Trophoblast cell (in vitro differentiated cells and primary cell): ENCODE measurements around the gene LRRC17.

Source experiments
- DNase-seq, 2 donors: peaks; one replicate each; pipeline ENCODE4 v3.0.0-alpha.2; 2016
- H2AFZ ChIP-seq: 2 replicates; pipeline ENCODE4 v1.6.1; 2013; ENCODE audit warnings: low read length, moderate library complexity, mild to moderate bottlenecking; ENCODE audit not compliant: insufficient read depth, poor library complexity
- H2AK5ac ChIP-seq: 2 replicates; pipeline ENCODE4 v1.6.1; 2013; ENCODE audit warnings: mild to moderate bottlenecking, low read length
- H2BK120ac ChIP-seq: 2 replicates; pipeline ENCODE4 v1.6.1; 2013; ENCODE audit warnings: low read length, mild to moderate bottlenecking, moderate library complexity; ENCODE audit not compliant: insufficient read depth, poor library complexity
- H2BK12ac ChIP-seq: 2 replicates; pipeline ENCODE4 v1.6.1; 2013; ENCODE audit warnings: mild to moderate bottlenecking, low read length, moderate library complexity
- H2BK5ac ChIP-seq: 2 replicates; pipeline ENCODE4 v1.6.1; 2013; ENCODE audit warnings: low read length, low read depth, moderate library complexity, mild to moderate bottlenecking; ENCODE audit not compliant: poor library complexity
- H3K14ac ChIP-seq: 2 replicates; pipeline ENCODE4 v1.6.1; 2013; ENCODE audit warnings: mild to moderate bottlenecking, low read length
- H3K18ac ChIP-seq: 2 replicates; pipeline ENCODE4 v1.6.1; 2013; ENCODE audit warnings: mild to moderate bottlenecking, low read length
- H3K23ac ChIP-seq: 2 replicates; pipeline ENCODE4 v1.6.1; 2013; ENCODE audit warnings: low read length
- H3K27ac ChIP-seq: 2 replicates; pipeline ENCODE4 v1.5.1; 2013; ENCODE audit warnings: low read depth, mild to moderate bottlenecking, inconsistent platforms, low read length, moderate library complexity
- H3K27me3 ChIP-seq: 2 replicates; pipeline ENCODE4 v1.6.1; 2013; ENCODE audit warnings: inconsistent platforms, mild to moderate bottlenecking, low read length, moderate library complexity; ENCODE audit not compliant: insufficient read depth
- H3K36me3 ChIP-seq, 2 experiments: 1 replicate in 1 of 2; 2 replicates in 1 of 2; pipeline ENCODE4 v1.6.1; 2013; ENCODE audit warnings: low read length in 2 of 2, mild to moderate bottlenecking in 2 of 2, moderate library complexity in 1 of 2; ENCODE audit not compliant: insufficient read depth in 2 of 2, control insufficient read depth in 1 of 2
- H3K4ac ChIP-seq: 2 replicates; pipeline ENCODE4 v1.6.1; 2013; ENCODE audit warnings: low read depth, mild to moderate bottlenecking, low read length, moderate library complexity
- H3K4me1 ChIP-seq, 2 experiments: 1 replicate in 1 of 2; 2 replicates in 1 of 2; pipeline ENCODE4 v1.6.1; 2013; ENCODE audit warnings: low read length in 2 of 2, mild to moderate bottlenecking in 2 of 2, moderate library complexity in 1 of 2; ENCODE audit not compliant: insufficient read depth in 2 of 2, control insufficient read depth in 1 of 2
- H3K4me2 ChIP-seq: 2 replicates; pipeline ENCODE4 v1.6.1; 2013; ENCODE audit warnings: inconsistent platforms, mild to moderate bottlenecking, low read length, moderate library complexity
- H3K4me3 ChIP-seq: 2 replicates; pipeline ENCODE4 v1.5.1; 2013; ENCODE audit warnings: mild to moderate bottlenecking, low read depth, low read length, inconsistent platforms
- H3K79me1 ChIP-seq: one replicate; pipeline ENCODE4 v1.6.1; 2013; ENCODE audit warnings: low read length
- H3K79me2 ChIP-seq: 2 replicates; pipeline ENCODE4 v1.6.1; 2013; ENCODE audit warnings: low read length, mild to moderate bottlenecking; ENCODE audit not compliant: control insufficient read depth, insufficient read depth, poor library complexity
- H3K9ac ChIP-seq: 2 replicates; pipeline ENCODE4 v1.6.1; 2013; ENCODE audit warnings: mild to moderate bottlenecking, low read length
- H3K9me3 ChIP-seq: 2 replicates; pipeline ENCODE4 v1.6.1; 2013; ENCODE audit warnings: low read depth, mild to moderate bottlenecking, control low read depth, inconsistent platforms, low read length; ENCODE audit not compliant: insufficient read depth
- H4K12ac ChIP-seq: 2 replicates; pipeline ENCODE4 v1.6.1; 2013; ENCODE audit warnings: low read depth, mild to moderate bottlenecking, low read length, moderate library complexity
- H4K8ac ChIP-seq: 2 replicates; pipeline ENCODE4 v1.6.1; 2013; ENCODE audit warnings: low read depth, mild to moderate bottlenecking, low read length, moderate library complexity
- H4K91ac ChIP-seq: one replicate; pipeline ENCODE4 v1.6.1; 2013; ENCODE audit warnings: low read depth, mild to moderate bottlenecking, low read length, moderate library complexity
- WGBS: extraction: QIAGEN DNeasy Blood & Tissue Kit; methylation state at CpG from one replicate; pipeline ENCODE4 v1.1.7; 2013; ENCODE audit warnings: missing lambda C conversion rate; ENCODE audit not compliant: insufficient read length, insufficient coverage; ENCODE audit errors: extremely low coverage; 5-methylcytosine and 5-hydroxymethylcytosine counted together

The LRRC17 gene

DNA sequence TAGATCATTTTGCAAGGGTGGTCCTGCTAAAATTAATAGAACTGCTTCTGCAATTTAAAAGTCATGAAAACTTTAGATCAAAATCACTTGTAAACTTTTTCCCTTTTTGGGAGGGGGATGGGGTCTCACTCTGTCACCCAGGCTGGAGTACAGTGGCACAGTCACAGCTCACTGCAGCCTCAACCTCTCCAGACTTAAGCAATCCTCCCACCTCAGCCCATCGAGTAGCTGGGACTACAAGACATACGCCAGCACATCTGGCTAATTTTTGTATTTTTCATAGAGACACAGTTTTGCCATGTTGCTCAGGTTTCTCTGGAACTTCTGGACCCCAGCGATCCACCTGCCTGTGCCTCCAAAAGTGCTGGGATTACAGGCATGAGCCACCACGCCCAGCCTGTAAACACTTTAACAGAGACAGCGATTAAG, 79.7 kb downstream of the LRRC17 start:
- H4K12ac ChIP-seq = no peak overlapping the region
- no peak overlapping the region for H2BK120ac ChIP-seq
- no peaks in the 10 kb centered on the region for H3K27me3 ChIP-seq
- DNase-seq = no peak
- H2BK5ac ChIP-seq = no peak overlapping the region
- H2AFZ ChIP-seq = no peak overlapping the region
- no peak overlapping the region for H3K23ac ChIP-seq
- no peak overlapping the region for H2AK5ac ChIP-seq
- no peak overlapping the region for H3K4me2 ChIP-seq
- H3K4ac ChIP-seq = no peak overlapping the region
- H3K27ac ChIP-seq = no peak overlapping the region
- no peak overlapping the region for H4K8ac ChIP-seq
- no peak overlapping the region for H3K14ac ChIP-seq
- WGBS = no CpG with 5 or more reads among the region's 5 CpGs
- H3K9ac ChIP-seq = no peak overlapping the region
- no peaks in the 10 kb centered on the region for H3K36me3 ChIP-seq
- H4K91ac ChIP-seq = no peak overlapping the region
- no peaks in the 10 kb centered on the region for H3K9me3 ChIP-seq
- no peaks in the 10 kb centered on the region for H3K79me2 ChIP-seq
- no peaks in the 10 kb centered on the region for H3K79me1 ChIP-seq
- H3K18ac ChIP-seq = no peak overlapping the region
- H2BK12ac ChIP-seq = no peak overlapping the region
- peak overlapping the region; percentile 28 for H3K4me3 ChIP-seq
- peaks cover 8 to 10% of the 10 kb centered on the region in 2 experiments for H3K4me1 ChIP-seq

DNA sequence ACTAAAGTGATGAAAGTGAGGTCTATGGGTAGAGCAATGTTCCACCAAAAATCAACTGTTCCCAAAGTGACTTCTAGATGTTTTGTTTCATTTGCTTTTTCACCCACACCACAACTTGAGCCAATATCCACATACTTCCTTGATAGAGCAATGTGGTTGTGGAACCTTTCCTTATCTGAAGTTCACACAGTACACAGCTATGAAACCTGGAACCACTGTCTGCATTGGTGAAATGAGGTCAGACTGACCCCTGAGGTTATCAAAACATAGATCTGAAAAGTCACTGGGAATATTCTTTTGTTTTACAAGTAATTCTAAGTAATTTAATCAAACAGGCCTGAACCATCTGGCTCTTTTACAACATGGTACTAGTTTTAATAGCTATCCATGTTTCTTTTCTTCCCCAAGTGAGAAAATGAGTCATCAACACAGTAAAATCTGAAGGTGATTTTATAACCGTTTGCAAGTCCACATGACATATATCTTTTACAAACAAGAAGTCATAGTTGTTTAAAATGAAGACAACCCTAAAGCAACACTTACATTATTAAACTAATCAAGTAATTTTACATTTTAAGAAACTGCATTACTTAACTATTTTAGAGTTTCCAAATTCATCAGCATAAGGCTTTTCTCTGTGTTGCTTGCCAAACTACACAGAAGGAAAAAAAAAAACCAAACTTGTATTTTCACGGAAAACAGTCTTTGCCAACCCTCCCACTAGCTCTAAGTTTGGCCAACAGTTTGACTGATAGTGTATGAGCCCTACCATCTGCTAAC, 80.3 kb downstream of the LRRC17 start:
- Histone ChIP-seq H4K91ac (no peak overlapping the region), H2BK5ac (no peak overlapping the region), H3K14ac (no peak overlapping the region), H3K27ac (no peak overlapping the region), H2BK120ac (no peak overlapping the region), H3K4me2 (no peak overlapping the region), H3K9ac (no peak overlapping the region), H3K79me2 (no peaks in the 10 kb centered on the region), H2AK5ac (no peak overlapping the region), H3K79me1 (no peaks in the 10 kb centered on the region), H3K36me3 (no peaks in the 10 kb centered on the region), H3K9me3 (no peaks in the 10 kb centered on the region), H3K4ac (no peak overlapping the region), H4K12ac (no peak overlapping the region), H2BK12ac (no peak overlapping the region), H4K8ac (no peak overlapping the region), H3K4me3 (no peak overlapping the region), H2AFZ (no peak overlapping the region), H3K18ac (no peak overlapping the region), H3K23ac (no peak overlapping the region), H3K27me3 (no peaks in the 10 kb centered on the region), H3K4me1 (peaks cover 8 to 10% of the 10 kb centered on the region in 2 experiments)
- DNase-seq = peak in 1 of 2 donors; percentile 33
- WGBS = no CpG with 5 or more reads among the region's 2 CpGs

GRCh38 chr7:102993718-102994029, 80.9 kb downstream of the LRRC17 start:
- Histone ChIP-seq H3K23ac (no peak overlapping the region), H2AFZ (no peak overlapping the region), H3K4ac (no peak overlapping the region), H3K4me2 (no peak overlapping the region), H3K27ac (no peak overlapping the region), H2BK120ac (no peak overlapping the region), H3K79me1 (no peaks in the 10 kb centered on the region), H3K79me2 (no peaks in the 10 kb centered on the region), H3K9ac (no peak overlapping the region), H4K91ac (no peak overlapping the region), H3K18ac (no peak overlapping the region), H3K27me3 (no peaks in the 10 kb centered on the region), H4K12ac (no peak overlapping the region), H4K8ac (no peak overlapping the region), H2BK12ac (no peak overlapping the region), H3K14ac (no peak overlapping the region), H2AK5ac (no peak overlapping the region), H2BK5ac (no peak overlapping the region), H3K36me3 (no peaks in the 10 kb centered on the region), H3K4me1 (peaks cover 8 to 10% of the 10 kb centered on the region in 2 experiments), H3K4me3 (no peak overlapping the region), H3K9me3 (no peaks in the 10 kb centered on the region)
- WGBS = no CpG with 5 or more reads among the region's 1 CpG
- no peak for DNase-seq

GRCh38 chr7:102994567-102994966, 81.8 kb downstream of the LRRC17 start:
- no peak overlapping the region for H3K14ac ChIP-seq
- H2AK5ac ChIP-seq = no peak overlapping the region
- H2BK12ac ChIP-seq = no peak overlapping the region
- WGBS = no CpG with 5 or more reads among the region's 3 CpGs
- DNase-seq = no peak
- H3K36me3 ChIP-seq = no peaks in the 10 kb centered on the region
- no peak overlapping the region for H4K8ac ChIP-seq
- H3K27ac ChIP-seq = no peak overlapping the region
- no peaks in the 10 kb centered on the region for H3K9me3 ChIP-seq
- no peaks in the 10 kb centered on the region for H3K27me3 ChIP-seq
- H2BK5ac ChIP-seq = no peak overlapping the region
- no peak overlapping the region for H2BK120ac ChIP-seq
- H3K4me2 ChIP-seq = no peak overlapping the region
- no peaks in the 10 kb centered on the region for H3K79me1 ChIP-seq
- H3K23ac ChIP-seq = no peak overlapping the region
- no peak overlapping the region for H3K9ac ChIP-seq
- peaks cover 8 to 10% of the 10 kb centered on the region in 2 experiments for H3K4me1 ChIP-seq
- no peak overlapping the region for H3K18ac ChIP-seq
- H3K79me2 ChIP-seq = no peaks in the 10 kb centered on the region
- no peak overlapping the region for H3K4ac ChIP-seq
- H3K4me3 ChIP-seq = no peak overlapping the region
- H4K12ac ChIP-seq = no peak overlapping the region
- no peak overlapping the region for H4K91ac ChIP-seq
- no peak overlapping the region for H2AFZ ChIP-seq
